ENCODE results near the gene C9orf78.

GRCh38 chr9:129835128-129835859 lies at the start of gene C9orf78, which contains the start of gene USP20:
- no peak for TF ChIP-seq EZH2 (IDR thresholded peaks at IDR 0.05; ENCODE audit: insufficient read depth, poor library complexity, severe bottlenecking)
- TF ChIP-seq EZH2phosphoT487 (IDR thresholded peaks at IDR 0.05; ENCODE audit: insufficient read depth, low read depth): no peak
